HL-60 (cell line): ENCODE measurements around the gene MTMR3.

ENCODE experiments used
- GABPA ChIP-seq: IDR thresholded peaks from 2 replicates; pipeline ENCODE4 v1.6.1; 2012; ENCODE audit warnings: low read depth
- POLR2AphosphoS5 ChIP-seq: IDR thresholded peaks from 2 replicates; pipeline ENCODE4 v1.6.1; 2012; ENCODE audit warnings: low read depth
- SPI1 ChIP-seq: IDR thresholded peaks from 2 replicates; pipeline ENCODE4 v1.6.1; 2012; ENCODE audit warnings: low read depth, mild to moderate bottlenecking, borderline replicate concordance
- TF ChIP-seq, protein P1 (sequence below): IDR thresholded peaks from one replicate; pipeline ENCODE4 v1.5.1; 2011; ENCODE audit warnings: low read length, control low read depth, inconsistent platforms; ENCODE audit not compliant: insufficient read depth
- TF ChIP-seq, protein P2 (sequence below): IDR thresholded peaks from 2 replicates; pipeline ENCODE4 v1.6.1; 2012; ENCODE audit warnings: low read depth; ENCODE audit not compliant: insufficient replicate concordance

DNA sequence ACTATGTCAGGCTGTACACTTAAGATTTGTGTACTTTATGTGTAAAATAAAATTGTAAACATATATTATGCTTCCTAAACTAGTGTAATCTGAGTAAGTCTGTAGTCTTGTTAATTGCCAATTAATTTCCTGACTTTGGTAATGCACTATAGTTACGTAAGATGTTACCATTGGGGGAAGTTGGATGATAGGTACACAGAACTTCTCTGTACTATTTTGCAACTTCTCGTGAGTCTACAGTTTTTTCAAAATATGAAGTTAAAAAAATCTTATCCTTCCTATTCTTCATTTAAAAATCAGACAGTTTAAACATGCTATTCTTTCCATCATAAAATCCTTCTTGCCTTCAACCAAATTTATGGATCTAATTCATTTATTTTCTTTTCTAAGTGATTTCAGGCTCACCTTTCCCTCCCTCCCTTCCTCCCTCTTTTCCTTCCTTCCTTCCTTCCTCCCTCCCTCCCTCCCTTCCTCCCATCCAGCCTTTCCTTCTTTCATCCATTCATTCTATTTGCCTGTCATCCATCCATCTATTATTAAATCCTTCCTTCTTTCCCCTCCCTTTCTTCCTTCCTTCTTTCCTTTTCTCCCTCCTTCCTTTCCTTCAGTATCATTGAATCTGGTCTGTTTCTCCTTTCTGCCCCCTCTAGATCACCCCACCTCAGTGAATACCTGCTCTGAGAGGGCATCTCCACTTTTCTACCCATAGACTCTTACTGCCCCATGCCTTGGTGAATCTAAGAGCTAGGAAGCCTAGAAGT, 22.8 kb upstream of the MTMR3 start:
- TF ChIP-seq, protein P1, sequence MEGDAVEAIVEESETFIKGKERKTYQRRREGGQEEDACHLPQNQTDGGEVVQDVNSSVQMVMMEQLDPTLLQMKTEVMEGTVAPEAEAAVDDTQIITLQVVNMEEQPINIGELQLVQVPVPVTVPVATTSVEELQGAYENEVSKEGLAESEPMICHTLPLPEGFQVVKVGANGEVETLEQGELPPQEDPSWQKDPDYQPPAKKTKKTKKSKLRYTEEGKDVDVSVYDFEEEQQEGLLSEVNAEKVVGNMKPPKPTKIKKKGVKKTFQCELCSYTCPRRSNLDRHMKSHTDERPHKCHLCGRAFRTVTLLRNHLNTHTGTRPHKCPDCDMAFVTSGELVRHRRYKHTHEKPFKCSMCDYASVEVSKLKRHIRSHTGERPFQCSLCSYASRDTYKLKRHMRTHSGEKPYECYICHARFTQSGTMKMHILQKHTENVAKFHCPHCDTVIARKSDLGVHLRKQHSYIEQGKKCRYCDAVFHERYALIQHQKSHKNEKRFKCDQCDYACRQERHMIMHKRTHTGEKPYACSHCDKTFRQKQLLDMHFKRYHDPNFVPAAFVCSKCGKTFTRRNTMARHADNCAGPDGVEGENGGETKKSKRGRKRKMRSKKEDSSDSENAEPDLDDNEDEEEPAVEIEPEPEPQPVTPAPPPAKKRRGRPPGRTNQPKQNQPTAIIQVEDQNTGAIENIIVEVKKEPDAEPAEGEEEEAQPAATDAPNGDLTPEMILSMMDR: no peak
- TF ChIP-seq POLR2AphosphoS5 (no peak), SPI1 (no peak), GABPA (no peak)
- TF ChIP-seq, protein P2, sequence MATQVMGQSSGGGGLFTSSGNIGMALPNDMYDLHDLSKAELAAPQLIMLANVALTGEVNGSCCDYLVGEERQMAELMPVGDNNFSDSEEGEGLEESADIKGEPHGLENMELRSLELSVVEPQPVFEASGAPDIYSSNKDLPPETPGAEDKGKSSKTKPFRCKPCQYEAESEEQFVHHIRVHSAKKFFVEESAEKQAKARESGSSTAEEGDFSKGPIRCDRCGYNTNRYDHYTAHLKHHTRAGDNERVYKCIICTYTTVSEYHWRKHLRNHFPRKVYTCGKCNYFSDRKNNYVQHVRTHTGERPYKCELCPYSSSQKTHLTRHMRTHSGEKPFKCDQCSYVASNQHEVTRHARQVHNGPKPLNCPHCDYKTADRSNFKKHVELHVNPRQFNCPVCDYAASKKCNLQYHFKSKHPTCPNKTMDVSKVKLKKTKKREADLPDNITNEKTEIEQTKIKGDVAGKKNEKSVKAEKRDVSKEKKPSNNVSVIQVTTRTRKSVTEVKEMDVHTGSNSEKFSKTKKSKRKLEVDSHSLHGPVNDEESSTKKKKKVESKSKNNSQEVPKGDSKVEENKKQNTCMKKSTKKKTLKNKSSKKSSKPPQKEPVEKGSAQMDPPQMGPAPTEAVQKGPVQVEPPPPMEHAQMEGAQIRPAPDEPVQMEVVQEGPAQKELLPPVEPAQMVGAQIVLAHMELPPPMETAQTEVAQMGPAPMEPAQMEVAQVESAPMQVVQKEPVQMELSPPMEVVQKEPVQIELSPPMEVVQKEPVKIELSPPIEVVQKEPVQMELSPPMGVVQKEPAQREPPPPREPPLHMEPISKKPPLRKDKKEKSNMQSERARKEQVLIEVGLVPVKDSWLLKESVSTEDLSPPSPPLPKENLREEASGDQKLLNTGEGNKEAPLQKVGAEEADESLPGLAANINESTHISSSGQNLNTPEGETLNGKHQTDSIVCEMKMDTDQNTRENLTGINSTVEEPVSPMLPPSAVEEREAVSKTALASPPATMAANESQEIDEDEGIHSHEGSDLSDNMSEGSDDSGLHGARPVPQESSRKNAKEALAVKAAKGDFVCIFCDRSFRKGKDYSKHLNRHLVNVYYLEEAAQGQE: no peak
